ENCODE results near the gene NTNG1.

DNA sequence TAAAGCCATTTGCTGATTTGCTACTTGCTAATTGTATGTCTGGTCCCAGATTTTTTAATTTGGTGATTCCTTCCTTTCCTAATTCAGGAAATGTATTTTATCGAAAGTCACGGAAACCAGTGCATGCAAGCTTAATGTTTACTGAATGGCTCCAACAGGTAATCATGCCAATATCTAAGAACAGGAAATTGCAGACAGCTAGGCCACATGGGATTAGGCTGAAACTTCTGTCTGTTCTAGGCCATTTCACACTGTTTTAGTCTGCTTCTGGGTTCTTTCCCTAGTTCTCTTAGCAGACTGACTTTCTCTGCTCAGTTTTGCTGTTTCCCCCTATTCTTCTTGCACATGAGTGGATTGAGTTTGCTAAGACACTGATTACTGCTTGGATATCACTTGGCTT is 111.4 kb downstream of the NTNG1 start:
- TF ChIP-seq TARDBP (IDR thresholded peaks at IDR 0.05), result no peak
- no peak for TF ChIP-seq BHLHE40 (IDR thresholded peaks at IDR 0.05; ENCODE audit: borderline replicate concordance)
- TF ChIP-seq SP1 (IDR thresholded peaks at IDR 0.05), result no peak
- no peak for TF ChIP-seq L3MBTL2 (conservative IDR thresholded peaks at IDR 0.05)
- TF ChIP-seq, protein P1, sequence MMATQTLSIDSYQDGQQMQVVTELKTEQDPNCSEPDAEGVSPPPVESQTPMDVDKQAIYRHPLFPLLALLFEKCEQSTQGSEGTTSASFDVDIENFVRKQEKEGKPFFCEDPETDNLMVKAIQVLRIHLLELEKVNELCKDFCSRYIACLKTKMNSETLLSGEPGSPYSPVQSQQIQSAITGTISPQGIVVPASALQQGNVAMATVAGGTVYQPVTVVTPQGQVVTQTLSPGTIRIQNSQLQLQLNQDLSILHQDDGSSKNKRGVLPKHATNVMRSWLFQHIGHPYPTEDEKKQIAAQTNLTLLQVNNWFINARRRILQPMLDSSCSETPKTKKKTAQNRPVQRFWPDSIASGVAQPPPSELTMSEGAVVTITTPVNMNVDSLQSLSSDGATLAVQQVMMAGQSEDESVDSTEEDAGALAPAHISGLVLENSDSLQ (IDR thresholded peaks at IDR 0.05), result no peak
- no peak for TF ChIP-seq LEF1 (IDR thresholded peaks at IDR 0.05; ENCODE audit: borderline replicate concordance)

Measured in HEK293T (cell line).